Astrocyte of the hippocampus (primary cell): Measurements from ENCODE around the gene CBX8.

Source experiments
- DNase-seq: peaks from one replicate; pipeline ENCODE4 v3.0.0; 2011; ENCODE audit warnings: low read depth, low spot score

The CBX8 gene

DNA sequence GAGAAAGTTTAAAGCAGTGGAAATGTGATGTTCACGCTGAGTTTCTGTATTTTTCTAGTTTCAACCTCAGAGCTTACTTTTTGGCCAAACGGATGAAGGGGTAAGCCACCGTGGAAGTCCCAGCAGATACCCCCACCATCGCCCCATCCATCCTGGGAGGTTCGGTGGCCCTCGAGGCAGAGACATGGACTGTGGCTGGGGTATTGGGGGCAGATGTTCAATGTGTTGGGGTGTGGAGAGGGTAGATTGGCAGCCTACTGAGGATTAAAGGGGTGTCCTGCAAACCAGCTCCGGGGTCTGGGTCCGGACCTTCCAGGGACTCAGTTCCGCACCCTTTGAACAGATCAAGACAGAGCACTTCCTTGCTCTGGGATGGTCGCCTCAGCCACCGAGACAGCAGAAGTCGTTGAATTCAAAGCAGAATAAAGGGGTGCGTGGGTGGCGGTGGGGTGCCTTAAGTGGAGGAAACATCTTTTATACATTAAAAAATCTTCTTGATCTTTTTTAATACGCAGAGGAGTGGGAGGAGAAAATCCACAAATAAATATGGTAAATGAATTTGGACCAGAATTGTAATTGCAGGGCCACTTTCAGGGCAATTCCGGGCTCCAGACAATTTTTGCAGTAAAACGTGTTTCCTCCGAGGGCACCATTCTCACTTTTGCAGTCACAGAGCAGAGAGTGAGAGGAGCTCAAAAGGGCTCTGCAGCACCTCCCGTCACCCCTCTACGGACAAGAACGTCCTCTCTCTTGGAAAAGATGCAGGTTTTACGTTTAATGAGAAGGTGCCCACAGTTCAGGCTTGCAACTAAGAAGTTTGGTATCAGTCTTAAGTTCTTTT is 8.2 kb upstream of the CBX8 start:
- DNase-seq = no peak

DNA sequence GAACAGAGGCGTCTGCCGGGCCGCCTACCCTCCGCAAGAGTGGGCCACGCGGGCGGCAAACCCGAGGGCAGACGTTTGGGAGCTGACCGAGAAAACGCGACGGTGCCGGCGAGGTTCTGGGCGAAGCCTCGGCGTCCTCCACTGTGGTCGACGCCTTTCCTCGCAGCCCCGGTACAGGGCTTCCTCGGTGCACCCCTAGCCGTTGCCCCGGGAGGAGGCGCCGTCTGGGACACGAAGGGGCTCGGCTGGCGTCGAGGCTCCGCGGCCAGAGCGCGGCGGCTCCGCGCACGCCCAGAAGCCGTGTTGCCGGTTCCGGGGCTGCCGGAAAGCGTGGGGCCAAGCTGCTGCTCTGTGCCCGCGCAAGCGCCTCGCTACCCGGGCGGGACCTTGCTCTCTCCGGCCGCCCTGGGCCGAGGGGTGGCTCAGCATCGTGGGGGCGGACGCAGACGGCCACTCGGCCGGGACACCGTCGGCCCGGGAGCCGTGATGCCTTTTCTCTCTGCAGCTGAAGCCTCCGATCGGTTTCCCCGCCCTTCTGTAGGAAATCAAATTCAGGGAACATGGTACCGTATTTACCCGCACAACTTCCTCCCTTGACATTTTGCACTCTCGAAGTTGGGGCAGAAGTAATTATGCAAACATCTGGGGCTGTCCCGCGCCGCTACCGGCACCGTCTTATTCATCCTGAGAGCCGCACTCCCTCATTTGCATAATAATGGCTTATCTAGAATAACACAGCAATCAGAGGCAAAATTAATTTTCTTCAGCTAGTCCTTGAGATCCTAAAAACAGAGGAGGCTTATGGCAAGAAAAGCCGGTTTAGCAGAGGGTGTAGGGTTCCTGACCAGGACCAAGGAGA is 7.3 kb upstream of the CBX8 start:
- DNase-seq = no peak

DNA sequence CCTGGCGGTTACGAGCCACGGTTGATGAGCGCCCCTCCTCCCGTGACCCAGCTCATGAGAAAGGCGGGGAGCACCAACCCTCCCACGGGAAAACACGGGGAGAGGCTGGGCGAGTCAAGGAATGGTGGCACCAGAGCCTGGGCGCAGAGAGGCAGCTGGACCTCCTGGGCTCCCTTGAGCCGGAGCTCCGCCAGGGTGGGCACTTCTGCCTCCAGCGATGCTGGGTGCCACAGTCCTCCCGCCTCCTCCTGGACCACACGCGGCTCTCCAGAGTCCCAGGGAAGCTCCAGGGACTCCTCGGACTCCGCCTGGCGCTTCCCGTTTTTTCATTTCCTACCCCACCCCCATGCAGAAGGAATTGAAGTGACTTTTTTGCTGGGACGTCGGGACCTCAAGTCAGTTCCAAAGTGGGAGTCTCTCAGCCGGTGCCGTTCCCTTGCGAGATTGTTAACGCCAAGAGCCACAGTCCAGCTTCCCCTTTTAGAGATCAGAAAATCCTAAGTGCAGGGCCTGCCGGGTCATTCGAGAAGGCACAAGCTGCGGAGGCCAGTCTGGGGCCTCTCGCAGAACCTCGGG is 6.6 kb upstream of the CBX8 start:
- DNase-seq = no peak

DNA sequence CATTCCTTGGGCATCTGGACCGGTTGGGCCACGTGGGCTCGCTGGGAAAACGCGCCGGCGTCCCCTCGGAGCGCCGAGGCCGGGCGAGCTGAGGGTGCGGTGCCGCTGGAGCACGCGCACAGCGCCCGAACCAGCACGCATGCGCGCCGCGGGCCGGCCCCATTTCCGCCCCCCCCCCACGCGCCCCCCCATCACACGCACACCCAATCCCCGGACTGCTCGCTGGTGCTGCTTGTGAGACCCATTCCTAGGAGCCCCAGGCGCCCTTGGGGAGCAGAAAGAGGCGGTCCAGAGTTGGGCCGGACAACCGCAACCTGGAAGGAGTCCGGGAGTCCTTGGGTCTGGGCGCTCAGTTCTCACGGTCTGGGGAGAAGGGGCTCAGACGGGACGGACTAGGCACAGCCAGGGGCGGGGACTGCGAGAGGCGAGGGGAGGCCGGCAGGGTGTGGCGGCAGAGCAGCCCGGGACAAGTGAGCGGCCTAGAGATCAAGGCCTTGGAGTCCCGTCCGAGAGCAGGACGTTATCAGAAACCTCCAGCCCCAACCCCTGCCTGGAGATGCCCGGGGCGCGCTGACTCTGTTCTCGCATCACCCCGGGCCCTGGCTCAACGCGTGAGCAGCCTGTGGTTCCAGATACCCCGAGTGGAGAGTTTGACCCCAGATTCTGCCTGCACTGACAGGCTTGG is 6.0 kb upstream of the CBX8 start:
- DNase-seq = no peak

DNA sequence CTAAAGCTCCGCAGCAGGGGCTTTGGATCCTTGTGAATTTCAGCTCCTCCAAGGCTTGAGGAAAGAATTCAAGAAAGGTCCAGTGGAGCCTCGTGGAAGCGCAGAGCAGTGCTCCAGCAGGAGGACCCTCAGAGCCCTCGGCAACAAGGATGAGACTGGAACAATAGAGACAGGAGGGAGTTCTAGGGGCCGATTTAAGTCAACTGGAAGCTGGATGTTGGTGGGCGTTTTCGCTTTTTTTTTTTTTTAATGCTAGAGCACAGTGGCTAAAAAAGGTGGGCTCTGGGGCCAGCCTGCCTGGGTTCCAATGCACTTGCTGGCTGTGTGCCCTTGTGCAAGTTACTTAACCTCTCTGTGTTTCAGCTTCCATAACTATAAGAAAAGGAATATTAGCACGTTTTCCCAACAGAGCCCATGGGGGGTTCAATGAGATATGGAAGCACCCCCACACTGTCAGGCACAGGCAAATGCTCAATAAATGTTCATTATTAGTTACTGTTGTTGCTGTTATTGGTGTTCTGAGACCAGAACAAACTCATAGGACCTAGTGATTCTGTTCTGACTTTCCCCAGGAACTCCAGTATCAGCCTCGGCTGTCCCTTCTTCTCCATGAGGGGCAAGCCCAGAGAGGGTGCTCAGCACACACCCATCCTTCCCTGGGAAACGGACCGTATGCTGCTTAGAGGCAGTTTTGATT is 5.3 kb upstream of the CBX8 start:
- DNase-seq = no peak

DNA sequence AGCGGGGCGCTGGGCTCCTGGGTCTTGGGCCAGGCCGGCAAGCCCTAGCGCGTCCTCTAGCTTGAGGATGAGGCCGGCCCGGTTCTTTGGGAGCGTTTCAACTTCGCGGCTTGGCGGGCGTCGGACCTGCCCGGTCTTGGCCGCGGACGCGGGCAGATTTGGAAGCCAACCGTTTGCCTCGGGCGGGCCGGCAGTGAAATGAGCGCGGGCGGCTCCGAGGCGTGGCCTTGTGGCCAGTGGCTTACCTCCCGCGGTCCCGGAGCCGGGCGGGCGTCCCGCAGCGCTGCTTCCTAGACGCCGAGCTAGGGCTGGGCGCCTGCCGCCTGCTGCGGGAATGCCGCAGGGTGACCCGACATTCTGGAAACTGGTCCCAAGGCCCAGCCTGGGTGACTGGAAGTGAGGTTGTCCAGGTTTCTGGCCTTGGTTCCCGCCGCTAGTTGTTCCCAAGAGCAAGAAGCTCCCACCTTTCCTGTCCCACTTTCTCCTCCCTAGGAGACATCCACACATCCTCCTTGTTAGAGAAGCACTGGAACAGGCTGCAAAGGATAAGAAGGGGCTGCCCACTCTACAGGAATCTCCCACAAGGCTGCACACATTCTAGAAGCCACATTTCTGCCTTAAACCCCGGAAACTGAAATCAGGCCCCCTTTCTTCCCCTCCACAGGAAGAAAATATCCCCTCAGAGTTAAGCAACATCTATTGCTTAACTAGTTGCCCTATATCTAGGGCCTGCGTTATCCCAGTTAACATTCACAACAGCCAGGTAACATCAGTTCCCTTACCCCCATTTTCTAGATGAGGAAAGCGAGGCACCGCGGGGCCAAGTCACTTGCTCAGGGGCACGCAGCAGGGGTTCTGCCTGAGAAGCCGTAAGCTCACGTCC is 4.5 kb upstream of the CBX8 start:
- peak; percentile 74 for DNase-seq

DNA sequence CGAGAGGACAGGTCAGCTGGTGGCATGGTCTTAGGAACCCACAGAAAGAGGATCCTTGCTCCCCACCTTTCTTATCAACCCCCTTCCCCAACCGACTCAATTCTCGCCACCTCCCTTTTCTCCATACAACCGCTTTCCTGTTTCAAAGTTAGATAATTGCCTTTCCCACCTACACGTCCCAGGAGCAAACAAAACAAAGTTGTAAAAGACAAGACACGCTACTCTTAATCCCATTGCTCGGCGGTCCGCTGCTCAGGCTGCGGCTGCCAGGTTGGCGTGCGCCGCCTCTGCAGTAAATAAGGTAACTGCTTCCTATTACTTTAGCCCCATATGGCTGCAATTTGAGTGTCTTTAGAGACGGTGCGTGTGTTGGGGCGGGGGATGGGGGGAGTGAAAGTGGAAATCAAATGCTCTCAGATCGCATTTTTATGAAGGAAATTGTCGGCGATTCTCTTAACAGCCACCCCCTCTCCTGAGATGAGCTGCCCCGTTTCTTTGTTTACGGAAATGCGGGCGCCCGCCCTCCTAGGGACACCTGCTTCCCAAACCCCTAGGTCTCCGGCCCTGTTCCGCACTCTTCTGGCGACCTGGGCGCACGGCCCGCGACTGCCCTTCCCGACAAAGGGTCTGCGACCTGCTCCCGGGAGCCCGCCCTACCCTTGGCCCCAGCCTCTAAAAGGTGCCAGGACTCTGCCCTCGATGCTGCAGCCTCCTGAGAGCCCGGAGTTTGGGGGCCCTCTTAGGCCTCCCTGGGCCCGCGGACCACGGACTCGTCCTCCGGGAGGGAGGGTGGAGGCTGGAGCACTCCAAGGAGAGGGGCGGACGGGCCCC is 3.7 kb upstream of the CBX8 start:
- DNase-seq = no peak

DNA sequence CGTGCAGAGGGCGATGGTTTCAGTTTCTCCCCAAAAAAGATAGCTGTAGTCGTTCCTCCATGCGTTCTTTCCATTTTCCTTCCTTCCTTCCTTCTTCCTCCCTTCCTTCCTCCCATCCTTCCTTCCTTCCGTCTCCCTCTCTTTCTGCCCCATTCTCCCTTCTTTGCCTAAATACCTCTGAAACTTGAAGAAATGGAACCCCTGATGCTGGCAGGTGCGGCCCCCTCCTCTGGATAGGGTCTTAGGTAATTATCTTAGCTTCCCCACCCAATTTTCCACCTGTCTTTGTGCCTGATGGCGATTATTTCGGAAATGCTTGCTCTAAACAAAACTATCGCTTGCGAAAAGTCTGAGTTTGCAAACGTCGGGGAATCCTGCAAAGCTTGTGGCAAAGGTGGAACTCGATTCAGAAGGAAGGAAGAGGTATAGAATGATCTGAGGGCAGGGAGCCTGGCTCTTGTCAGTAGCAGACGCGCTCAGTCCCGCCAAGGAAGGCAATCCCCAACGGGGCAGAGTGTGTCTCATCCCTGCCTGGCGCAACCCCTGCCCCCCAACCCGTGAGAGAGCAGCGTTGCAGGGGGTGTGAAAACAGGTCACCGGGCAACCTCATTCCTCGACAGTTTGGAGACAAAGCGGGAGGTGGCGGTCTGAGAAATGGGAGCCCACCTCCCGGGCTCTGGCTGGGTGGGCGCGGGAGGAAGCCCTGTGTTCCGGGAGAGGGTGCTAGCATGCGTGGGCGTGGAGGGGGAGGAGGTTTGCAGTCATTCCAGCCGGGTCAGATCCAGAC is 2.9 kb upstream of the CBX8 start:
- no peak for DNase-seq

DNA sequence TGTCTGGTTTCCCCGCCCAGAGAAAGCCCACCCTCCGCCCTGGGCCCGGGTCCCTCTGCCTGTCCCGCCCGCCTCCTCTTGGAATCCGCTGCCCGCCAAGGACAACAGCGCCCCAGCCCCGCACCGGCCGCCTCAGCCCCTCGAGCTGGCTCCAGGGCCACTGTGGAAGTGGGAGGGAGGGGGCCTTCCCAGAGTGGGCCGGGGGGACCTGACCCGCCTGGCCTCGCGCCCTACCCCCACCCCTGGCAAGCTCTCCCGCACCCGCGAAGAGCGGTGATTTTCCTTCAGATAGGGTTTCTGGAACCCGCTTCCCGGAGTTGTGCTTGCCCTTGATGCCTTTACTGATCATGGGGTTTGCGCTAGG is 2.3 kb upstream of the CBX8 start:
- no peak for DNase-seq

DNA sequence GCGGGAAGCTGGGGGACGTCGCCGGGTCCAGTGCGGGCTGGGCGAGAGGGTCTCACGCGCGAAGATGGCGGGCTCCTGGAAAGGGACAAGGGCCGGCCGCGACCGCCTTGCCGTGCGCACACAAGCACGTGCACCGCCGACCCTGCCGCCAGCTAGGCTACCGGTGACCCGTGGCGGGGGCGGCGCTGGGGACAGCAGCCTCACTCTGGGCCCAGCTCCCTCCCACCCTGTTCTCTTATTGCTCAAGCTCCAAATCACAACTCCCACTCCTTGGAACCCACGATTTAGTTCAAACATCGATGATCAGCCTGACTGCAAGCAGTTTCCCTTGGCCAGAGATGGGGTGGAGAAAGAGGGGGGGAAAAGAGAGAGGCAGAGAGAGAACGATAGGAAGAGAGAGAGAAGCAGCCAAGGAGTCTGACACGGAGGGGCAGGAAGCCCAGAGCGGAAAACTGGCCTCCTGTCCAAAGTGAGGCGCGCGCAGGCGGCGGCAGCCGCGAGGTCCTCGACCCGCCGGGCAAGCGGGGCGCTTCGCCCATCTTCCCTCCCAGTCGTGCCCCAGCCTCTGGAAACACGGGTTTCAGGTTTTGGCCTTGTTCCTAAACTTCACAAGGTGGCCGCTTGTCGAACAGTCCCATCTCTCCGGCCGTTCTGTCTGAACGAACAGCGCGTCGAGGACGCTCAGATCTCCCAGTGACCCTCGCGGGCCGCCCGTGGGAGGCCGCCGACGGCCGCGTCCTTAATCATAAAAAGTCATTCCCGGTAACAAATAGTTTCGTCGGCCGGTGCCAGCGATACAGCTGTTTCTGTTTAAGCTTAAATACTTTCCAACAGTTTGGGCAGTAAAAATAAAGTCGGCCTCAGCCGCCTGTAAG is 1.7 kb upstream of the CBX8 start:
- DNase-seq = no peak

DNA sequence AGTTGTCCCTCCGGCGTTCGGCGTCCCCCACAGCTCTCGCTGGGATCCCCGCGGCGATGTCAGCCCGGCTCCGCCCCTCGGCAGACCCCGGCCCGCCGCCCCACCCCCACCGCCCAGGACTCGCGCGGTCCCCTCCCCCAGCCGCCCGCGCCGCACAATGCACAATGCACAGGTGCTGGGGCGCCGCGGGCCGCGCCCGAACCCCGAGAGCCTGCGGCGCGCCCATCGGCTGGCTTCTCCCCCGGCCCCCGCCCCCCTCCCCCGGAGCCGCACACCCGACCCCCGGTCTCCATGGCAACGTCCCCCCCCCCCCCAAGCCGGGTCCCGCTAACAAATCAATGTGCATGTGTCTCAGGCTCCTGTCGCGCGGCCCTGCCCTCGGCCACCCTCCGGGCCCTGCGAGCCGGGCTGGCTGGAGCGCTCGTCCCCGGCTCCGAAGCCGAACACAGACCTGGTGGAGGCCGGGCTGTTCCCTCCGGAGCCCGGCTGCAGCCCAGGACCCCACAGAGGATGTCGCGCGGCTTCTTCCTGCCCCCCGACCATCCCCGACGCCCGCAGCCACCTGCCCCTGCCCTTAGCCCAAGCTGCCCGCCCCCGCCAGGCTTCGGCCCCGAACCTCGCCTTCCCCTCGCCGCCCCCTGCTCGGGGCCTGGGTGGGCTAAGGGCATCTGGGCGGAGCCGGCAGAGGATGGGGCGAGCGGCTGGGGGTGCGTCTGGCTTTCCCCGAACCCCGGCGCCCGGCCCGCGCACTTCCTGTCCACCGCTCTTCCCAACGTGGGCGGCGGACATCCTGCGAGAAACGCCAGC is 818 bp upstream of the CBX8 start:
- DNase-seq = no peak

DNA sequence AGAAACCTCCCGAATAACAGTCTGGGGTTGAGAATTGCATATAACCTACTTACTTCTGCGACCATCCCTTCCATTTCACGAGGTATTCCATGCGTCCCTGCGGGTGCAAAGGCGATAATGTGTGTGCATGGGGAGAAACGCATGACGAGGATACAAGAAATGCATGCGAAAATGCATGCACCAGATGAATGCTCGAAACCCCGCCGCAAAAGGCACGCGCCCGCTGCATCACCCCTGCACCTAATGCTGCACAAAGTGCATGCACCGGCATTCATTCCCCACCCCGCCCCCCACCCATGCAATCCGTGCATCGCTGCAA is 474 bp downstream of the CBX8 start:
- DNase-seq = no peak

DNA sequence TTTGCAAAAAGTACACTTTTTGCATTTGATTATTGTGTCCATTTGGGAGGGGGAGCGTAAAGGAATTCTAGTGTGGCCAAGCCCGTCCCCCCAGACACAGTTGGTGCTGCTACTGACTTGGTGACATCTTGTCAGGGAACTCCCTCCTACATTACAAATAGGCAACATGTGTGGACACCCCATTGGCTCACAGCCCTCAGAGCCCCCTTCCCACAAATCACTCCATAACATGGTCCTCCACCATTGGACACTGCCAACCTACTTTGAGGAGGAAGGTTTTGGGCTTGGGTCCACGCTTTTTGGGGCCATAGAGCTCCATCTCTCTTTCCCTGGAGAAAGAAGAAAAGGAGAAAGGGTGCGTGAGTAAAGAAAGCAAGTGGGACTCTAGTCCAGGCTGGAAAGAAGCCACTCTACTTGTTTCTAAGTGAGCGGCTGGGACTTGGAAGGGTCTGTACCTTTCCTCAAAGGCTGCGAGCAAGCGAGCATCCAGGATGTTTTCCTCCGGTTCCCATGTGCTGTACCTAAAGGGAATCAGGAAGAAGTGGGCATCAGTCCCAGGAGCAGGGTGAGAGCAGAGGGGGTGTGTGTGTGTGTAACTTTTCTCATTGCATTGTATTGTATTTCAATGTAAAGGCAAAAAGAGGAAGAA is 958 bp downstream of the CBX8 start:
- no peak for DNase-seq

DNA sequence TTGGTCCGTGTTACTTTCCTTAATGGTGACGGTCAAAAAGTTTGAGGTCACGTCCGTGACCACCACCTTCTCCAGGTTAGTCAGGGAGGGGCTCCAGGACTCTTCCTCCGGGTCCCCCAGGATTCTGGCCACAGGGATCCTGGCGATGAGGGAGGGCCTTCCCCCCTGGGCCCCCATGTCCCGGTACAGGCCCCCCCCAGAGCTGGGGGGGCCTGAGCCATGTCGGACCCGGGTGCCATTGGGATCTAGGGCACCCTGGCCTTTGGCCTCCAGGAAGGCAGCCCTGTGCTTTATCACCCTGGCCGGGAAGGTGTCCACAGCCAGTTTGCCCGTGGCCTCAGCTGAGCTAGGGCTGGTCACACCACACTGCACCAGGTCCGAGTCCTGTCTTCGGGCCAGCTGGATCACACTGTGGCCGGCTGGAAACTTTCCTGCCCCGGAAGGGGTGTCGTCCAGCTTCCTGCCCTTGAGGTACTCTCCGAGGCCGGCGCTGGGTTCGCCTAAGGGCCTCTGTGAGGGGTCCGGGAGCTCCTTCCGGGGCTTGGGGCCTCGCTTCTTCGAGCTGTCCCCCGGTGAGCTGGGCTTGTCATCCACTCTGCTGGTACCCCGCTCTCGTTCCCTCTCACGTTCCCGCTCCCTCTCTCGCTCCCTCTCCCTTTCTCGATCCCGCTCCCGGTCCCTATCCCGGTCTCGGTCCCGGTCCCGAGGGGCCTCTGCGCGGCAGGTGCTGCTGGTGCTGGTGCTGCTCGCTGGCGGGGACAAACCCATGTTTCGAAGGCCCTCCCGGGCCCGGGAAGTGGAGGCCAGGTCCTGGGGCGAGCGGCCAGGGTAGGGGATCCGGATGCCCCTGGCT is 2.0 kb downstream of the CBX8 start:
- DNase-seq = no peak

DNA sequence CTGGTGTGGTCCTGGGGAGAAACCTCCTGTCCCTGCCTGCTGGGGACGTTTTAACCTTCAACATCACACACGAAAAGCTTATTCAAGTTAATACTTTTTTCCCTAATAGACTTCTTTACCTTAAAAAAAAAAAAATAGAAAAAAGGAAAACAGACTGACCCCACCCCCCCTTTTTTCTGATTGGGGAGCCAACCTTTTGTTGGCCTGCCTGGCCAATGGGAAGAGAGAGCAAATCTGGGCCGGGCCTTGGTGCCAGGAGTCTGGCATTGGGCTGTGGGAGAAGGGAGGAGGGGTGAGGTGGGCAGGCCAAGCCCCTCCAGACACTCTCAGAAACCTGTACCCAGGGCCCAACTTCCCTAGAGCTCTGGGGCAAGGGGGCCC is 3.0 kb downstream of the CBX8 start:
- DNase-seq = no peak
